HL-60 (cell line): ENCODE results near the gene DCTN2.
"Not testable (repeated sequence)": the region's sequence is repeated elsewhere in the genome, so short reads cannot be mapped to it uniquely, and the experiment has no call there.

ENCODE experiments used
- POLR2AphosphoS5 ChIP-seq: IDR thresholded peaks from 2 replicates; pipeline ENCODE4 v1.6.1; 2012; ENCODE audit warnings: low read depth
- TF ChIP-seq, protein P1 (sequence below): IDR thresholded peaks from one replicate; pipeline ENCODE4 v1.5.1; 2011; ENCODE audit warnings: low read length, control low read depth, inconsistent platforms; ENCODE audit not compliant: insufficient read depth

DNA sequence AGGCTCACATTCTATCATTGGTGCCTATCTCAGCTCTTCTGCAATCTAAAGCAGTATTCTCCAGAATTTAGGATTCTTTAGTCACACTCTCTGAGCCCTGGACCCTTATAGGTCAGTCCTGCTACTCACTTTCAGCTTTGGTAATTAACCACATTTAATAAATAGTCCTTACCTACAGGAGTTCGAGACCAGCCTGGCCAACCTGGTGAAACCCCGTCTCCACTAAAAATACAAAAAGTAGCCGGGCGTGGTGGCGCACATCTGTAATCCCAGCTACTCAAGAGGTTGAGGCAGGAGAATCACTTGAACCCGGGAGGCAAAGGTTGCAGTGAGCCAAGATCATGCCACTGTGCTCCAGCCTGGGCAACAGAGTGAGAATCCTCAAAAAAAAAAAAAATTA is 33.3 kb downstream of the DCTN2 start:
- TF ChIP-seq, protein P1, sequence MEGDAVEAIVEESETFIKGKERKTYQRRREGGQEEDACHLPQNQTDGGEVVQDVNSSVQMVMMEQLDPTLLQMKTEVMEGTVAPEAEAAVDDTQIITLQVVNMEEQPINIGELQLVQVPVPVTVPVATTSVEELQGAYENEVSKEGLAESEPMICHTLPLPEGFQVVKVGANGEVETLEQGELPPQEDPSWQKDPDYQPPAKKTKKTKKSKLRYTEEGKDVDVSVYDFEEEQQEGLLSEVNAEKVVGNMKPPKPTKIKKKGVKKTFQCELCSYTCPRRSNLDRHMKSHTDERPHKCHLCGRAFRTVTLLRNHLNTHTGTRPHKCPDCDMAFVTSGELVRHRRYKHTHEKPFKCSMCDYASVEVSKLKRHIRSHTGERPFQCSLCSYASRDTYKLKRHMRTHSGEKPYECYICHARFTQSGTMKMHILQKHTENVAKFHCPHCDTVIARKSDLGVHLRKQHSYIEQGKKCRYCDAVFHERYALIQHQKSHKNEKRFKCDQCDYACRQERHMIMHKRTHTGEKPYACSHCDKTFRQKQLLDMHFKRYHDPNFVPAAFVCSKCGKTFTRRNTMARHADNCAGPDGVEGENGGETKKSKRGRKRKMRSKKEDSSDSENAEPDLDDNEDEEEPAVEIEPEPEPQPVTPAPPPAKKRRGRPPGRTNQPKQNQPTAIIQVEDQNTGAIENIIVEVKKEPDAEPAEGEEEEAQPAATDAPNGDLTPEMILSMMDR, result not testable (repeated sequence)
- TF ChIP-seq POLR2AphosphoS5, result not testable (repeated sequence)
